Measurements from ENCODE around the gene DOK5.
A peak's percentile ranks its signal among the peaks of the same experiment; 100 is the strongest.
"Not testable (repeated sequence)": the region's sequence is repeated elsewhere in the genome, so short reads cannot be mapped to it uniquely, and the experiment has no call there.

The DOK5 gene

DNA sequence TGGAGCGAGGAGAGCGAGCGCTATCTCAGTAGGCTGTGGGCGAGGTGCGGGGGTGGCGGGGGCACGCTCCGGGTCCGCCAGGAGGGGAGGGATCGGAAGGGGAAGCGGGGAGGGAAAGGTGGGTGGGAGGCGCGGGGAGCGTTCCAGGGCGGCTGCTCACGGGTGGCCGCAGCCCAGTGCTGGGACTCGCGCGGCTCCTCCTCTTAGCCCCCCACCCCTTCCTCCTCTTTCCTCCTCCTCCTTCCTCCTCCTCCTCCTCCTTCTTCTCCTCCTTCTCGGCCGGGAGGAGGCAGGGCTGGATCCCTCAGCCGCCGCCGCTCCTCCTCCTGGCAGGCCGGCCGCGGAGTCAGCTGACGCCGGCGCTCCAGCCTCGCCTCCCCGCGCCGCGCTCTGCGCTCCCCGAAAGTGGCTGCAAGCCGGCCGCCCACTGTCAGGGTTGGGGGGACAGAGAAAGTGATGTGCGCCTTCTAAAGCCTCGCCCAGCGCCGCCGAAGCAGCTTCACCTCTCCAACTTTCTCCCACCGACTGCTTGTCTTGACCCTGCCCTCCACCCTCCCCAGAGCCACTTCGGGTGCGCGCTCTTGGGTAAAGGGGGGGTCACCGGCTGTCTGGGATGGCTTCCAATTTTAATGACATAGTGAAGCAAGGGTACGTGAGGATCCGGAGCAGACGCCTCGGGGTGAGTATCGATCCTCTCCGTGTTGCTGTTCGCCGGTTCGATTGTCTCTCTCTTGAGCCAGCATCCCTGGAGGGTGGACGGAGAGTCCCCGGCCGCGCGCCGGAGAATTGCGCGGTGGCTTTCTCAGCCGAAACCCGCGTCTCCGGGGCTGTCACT is at the start of gene DOK5:
DOK5 (plus strand) TSS at position 260 of the 835 bp plus-strand sequence; CDS start at position 614, 354 bp downstream.
- no peaks in the 10 kb centered on the region for H3K9me3 ChIP-seq (ENCODE audit: low read length)
- peak within 1 kb of the TSS; percentile 69 for H3K4me3 ChIP-seq (ENCODE audit: low read length)
- peaks cover 20% of the 10 kb centered on the region for H3K4me1 ChIP-seq (ENCODE audit: insufficient read depth, low read length)
- no peaks in the 10 kb centered on the region for H3K27me3 ChIP-seq (ENCODE audit: insufficient read depth, low read length)
- no peaks in the 10 kb centered on the region for H3K36me3 ChIP-seq (ENCODE audit: insufficient read depth, low read length)
- peak within 1 kb of the TSS; percentile 81 for H2AFZ ChIP-seq (ENCODE audit: low read depth, low read length)

DNA sequence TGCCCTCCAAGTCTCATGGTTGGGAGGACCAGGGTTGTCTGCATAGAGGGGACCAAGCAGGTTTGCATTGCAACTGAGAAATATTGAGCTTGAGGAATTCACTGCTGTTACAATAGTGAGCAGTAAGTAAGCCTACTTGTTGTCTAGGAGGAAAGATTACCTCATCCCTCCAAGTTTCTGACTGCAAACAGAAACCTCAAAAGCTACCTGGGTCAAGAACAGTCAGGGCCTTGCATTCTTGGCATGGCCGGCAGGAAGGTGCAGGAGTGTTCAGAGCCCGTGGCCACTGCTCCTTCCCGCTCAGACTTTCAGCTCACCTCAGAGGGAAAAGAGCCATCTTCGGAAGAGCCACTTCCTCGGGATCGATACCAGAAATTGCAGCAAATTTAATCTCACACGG is 46.0 kb upstream of the DOK5 start:
- no peaks in the 10 kb centered on the region for H3K36me3 ChIP-seq (ENCODE audit: insufficient read depth, low read length)
- no peak overlapping the region for H2AFZ ChIP-seq (ENCODE audit: low read depth, low read length)
- no peaks in the 10 kb centered on the region for H3K4me1 ChIP-seq (ENCODE audit: insufficient read depth, low read length)
- H3K9me3 ChIP-seq (ENCODE audit: low read length): no peaks in the 10 kb centered on the region
- H3K4me3 ChIP-seq (ENCODE audit: low read length): no peak overlapping the region
- no peaks in the 10 kb centered on the region for H3K27me3 ChIP-seq (ENCODE audit: insufficient read depth, low read length)

DNA sequence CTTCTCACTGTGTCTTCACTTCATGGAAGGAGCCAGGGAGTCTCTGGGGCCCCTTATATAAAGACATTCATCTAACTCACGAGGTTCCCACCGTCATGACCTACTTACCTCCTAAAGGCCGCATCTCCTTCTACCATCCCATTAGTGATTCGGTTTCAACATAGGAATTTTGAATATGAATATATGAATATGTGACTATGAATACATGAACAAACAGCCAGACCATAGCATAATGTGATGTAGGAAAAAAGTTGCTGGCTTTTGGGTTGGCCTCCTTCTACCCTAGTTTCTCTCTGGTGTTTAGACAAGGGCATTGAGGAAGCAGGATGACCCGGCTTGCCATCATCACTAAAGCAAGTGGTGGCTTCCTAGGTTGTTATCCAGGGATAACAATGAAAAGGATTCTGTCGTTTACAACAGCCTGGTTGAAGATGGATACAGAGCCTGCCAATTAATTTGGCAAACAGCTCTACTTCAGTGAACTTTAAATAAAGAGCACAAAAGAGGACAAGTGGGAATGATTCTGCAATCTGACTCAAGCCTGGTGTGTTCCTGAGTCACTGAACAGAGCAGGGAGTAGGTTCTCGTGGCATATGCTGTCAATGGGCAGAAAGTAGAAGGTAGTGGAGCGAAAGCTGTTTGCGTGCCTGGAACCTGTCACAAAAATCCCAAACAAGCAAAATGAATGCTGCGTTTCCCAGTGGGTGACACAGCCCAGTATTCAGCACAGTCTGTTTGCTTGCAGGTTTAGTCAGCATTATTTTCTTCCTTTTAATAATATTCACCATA is 44.0 kb upstream of the DOK5 start:
- Histone ChIP-seq H3K4me1 (ENCODE audit: insufficient read depth, low read length) (no peaks in the 10 kb centered on the region), H3K27me3 (ENCODE audit: insufficient read depth, low read length) (no peaks in the 10 kb centered on the region), H3K9me3 (ENCODE audit: low read length) (no peaks in the 10 kb centered on the region), H2AFZ (ENCODE audit: low read depth, low read length) (no peak overlapping the region), H3K4me3 (ENCODE audit: low read length) (no peak overlapping the region), H3K36me3 (ENCODE audit: insufficient read depth, low read length) (no peaks in the 10 kb centered on the region)

DNA sequence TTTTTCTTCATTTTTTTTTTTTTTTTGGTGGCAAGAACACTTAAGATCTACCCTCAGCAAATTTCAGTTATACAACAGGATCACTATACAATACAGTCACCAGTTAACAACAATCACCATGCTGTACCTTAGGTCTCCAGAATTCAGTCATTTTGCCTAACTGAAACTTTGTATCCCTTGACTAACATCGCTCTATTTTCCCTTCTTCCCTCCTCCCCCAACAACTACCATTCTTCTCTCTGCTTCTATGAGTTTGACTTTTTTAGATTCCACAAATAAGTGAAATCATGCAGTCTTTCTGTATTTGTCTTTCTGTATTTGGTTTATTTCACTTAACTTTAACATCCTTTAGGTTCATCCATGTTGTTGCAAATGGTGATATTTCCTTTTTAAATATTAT is 42.4 kb upstream of the DOK5 start:
- Histone ChIP-seq H3K4me3 (ENCODE audit: low read length) (no peak overlapping the region), H3K4me1 (ENCODE audit: insufficient read depth, low read length) (no peaks in the 10 kb centered on the region), H3K9me3 (ENCODE audit: low read length) (no peaks in the 10 kb centered on the region), H2AFZ (ENCODE audit: low read depth, low read length) (no peak overlapping the region), H3K36me3 (ENCODE audit: insufficient read depth, low read length) (no peaks in the 10 kb centered on the region), H3K27me3 (ENCODE audit: insufficient read depth, low read length) (no peaks in the 10 kb centered on the region)

DNA sequence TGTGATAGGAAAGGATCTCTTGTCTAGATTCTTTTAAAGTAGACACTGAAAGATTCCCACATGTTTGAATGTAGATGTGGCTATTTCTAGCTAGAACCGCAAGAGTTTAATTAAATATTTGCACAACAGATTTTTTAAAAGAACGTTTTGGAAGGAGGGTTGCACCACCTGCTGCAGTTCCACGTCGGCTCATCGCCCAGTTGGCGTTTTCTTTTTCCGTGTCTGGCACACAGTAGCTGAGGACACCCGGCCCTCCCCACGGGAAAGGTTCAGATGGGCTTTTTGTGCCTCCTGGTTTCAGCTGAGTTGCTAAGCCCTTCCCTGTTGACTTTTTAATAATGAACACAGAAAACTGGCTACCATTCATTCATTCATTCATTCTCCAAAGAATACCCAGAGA is 41.8 kb upstream of the DOK5 start:
- Histone ChIP-seq H3K36me3 (ENCODE audit: insufficient read depth, low read length) (no peaks in the 10 kb centered on the region), H3K27me3 (ENCODE audit: insufficient read depth, low read length) (no peaks in the 10 kb centered on the region), H2AFZ (ENCODE audit: low read depth, low read length) (no peak overlapping the region), H3K4me3 (ENCODE audit: low read length) (no peak overlapping the region), H3K9me3 (ENCODE audit: low read length) (no peaks in the 10 kb centered on the region), H3K4me1 (ENCODE audit: insufficient read depth, low read length) (no peaks in the 10 kb centered on the region)

DNA sequence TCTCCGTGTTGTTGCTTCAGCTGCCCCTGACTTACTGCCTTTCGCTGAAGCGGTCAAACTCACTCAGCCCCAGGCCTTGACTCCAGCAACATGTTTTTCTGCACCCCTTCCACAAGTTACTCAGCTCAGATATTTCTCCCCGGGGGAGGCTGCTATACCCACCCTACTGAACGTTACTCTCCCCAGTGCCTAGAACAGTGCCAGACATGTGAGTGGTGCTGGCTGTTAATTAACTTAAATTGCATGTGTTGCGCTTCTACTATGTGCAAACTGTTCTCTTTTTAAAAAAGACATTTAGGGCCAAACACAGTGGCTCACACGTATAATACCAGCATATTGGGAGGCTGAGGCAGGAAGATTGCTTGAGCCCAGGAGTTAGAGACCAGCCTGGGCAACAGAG is 41.2 kb upstream of the DOK5 start:
- H3K36me3 ChIP-seq (ENCODE audit: insufficient read depth, low read length): no peaks in the 10 kb centered on the region
- H2AFZ ChIP-seq (ENCODE audit: low read depth, low read length): no peak overlapping the region

DNA sequence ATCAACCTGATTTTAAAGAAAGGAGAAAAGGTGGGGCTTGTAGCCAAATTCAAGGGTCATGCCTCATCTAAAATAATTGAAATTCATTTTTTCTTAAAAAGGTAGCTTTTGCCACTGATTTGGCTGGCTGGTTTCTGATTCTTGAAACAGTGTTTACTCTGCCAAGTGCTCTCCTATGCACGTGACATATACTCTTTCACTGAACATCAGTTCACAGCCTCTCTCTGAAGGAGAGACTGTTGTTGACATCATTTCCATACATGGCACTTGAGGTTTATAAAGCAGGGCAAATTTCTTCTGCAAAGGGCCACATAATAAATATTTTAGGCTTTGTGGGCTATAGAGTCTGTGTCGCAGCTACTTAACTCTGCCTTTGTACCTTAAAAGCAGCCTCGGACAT is 40.4 kb upstream of the DOK5 start:
- Histone ChIP-seq H3K4me1 (ENCODE audit: insufficient read depth, low read length) (no peaks in the 10 kb centered on the region), H2AFZ (ENCODE audit: low read depth, low read length) (no peak overlapping the region), H3K9me3 (ENCODE audit: low read length) (no peaks in the 10 kb centered on the region), H3K36me3 (ENCODE audit: insufficient read depth, low read length) (no peaks in the 10 kb centered on the region), H3K4me3 (ENCODE audit: low read length) (no peak overlapping the region), H3K27me3 (ENCODE audit: insufficient read depth, low read length) (no peaks in the 10 kb centered on the region)

More for the DNA sequence above, 41.2 kb upstream of the DOK5 start:
- H3K4me3 ChIP-seq (ENCODE audit: low read length): no peak overlapping the region
- H3K9me3 ChIP-seq (ENCODE audit: low read length): no peaks in the 10 kb centered on the region
- no peaks in the 10 kb centered on the region for H3K27me3 ChIP-seq (ENCODE audit: insufficient read depth, low read length)
- H3K4me1 ChIP-seq (ENCODE audit: insufficient read depth, low read length): no peaks in the 10 kb centered on the region

DNA sequence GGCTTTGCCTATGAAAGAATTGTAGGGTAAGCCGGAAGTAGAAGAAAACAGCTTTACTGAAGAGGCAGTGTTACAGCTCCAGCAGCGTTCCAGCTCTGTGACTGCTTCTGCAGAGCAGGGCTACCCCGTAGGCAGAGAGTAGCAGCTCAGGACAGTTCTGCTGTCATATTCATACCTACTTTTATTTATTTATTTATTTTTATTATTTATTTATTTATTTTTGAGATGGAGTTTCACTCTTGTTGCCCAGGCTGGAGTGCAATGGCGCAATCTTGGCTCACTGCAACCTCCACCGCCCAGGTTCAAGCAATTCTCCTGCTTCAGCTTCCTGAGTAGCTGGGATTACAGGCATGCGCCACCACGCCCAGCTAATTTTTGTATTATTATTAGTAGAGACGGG is 39.0 kb upstream of the DOK5 start:
- not testable (repeated sequence) for H3K27me3 ChIP-seq (ENCODE audit: insufficient read depth, low read length); H3K9me3 ChIP-seq (ENCODE audit: low read length); H2AFZ ChIP-seq (ENCODE audit: low read depth, low read length); H3K36me3 ChIP-seq (ENCODE audit: insufficient read depth, low read length); H3K4me1 ChIP-seq (ENCODE audit: insufficient read depth, low read length); H3K4me3 ChIP-seq (ENCODE audit: low read length)

DNA sequence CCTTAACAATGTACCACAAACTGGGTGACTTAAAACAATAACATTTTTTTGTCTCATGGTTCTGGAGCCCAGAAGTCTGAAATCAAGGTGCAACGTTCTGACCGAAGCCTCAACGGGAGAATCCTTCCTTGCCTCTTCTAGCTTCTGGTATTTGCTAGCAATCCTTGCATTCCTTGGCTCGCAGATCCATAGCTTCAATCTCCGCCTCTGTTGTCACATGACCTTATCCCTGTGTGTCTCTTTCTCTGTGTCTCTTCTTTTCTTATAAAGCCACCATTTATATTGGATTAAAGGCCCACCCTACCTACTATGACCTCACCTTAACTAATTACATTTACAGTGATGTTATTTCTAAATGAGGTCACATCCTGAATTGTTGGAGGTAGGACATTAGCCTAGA is 37.2 kb upstream of the DOK5 start:
- no peak overlapping the region for H3K4me3 ChIP-seq (ENCODE audit: low read length)
- no peaks in the 10 kb centered on the region for H3K27me3 ChIP-seq (ENCODE audit: insufficient read depth, low read length)
- H3K4me1 ChIP-seq (ENCODE audit: insufficient read depth, low read length): no peaks in the 10 kb centered on the region
- H2AFZ ChIP-seq (ENCODE audit: low read depth, low read length): no peak overlapping the region
- H3K9me3 ChIP-seq (ENCODE audit: low read length): no peaks in the 10 kb centered on the region
- H3K36me3 ChIP-seq (ENCODE audit: insufficient read depth, low read length): no peaks in the 10 kb centered on the region

DNA sequence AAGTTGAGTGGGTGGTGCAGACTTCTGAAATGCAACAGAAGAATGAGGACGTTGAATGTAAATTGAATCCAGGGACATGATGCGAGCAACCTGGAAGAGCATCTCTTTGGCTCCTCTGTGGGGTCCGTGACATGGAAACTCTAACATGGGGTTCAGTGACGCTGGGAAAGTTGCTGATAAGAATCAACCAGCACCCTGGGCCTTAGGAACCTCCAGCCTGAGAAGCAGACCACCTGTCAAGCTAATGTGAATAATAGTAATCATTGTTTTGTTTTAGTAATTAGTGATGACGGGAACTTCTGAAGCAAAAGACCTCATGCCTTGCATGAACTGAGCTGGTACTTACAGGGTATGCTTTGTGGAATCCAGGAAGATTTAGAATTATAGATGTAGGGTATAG is 25.2 kb upstream of the DOK5 start:
- Histone ChIP-seq H3K36me3 (ENCODE audit: insufficient read depth, low read length) (no peaks in the 10 kb centered on the region), H3K27me3 (ENCODE audit: insufficient read depth, low read length) (no peaks in the 10 kb centered on the region), H3K4me3 (ENCODE audit: low read length) (no peak overlapping the region)

DNA sequence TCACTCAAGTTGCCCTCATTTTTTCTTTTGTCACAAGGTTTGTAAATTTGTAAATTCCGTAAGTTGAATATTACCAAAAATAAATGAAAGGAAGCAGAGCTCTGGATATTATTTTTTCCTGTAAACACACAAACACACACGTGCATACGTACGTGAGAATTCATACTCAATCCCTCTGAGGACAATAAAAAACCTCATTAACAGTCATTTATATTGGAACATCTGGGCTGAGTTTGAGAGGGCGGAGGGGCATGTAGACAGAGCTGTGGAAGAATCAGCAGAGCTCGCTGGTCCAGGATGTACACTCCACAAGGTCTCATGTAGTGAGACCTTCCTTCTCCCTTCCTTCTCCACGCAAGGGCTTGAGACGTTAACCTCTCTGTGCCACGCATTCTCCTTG is 24.2 kb upstream of the DOK5 start:
- Histone ChIP-seq H3K27me3 (ENCODE audit: insufficient read depth, low read length) (no peaks in the 10 kb centered on the region), H3K36me3 (ENCODE audit: insufficient read depth, low read length) (no peaks in the 10 kb centered on the region), H3K4me3 (ENCODE audit: low read length) (no peak overlapping the region), H3K9me3 (ENCODE audit: low read length) (no peaks in the 10 kb centered on the region), H3K4me1 (ENCODE audit: insufficient read depth, low read length) (no peaks in the 10 kb centered on the region), H2AFZ (ENCODE audit: low read depth, low read length) (no peak overlapping the region)

More for the DNA sequence above, 25.2 kb upstream of the DOK5 start:
- Histone ChIP-seq H3K9me3 (ENCODE audit: low read length) (no peaks in the 10 kb centered on the region), H2AFZ (ENCODE audit: low read depth, low read length) (no peak overlapping the region), H3K4me1 (ENCODE audit: insufficient read depth, low read length) (no peaks in the 10 kb centered on the region)

DNA sequence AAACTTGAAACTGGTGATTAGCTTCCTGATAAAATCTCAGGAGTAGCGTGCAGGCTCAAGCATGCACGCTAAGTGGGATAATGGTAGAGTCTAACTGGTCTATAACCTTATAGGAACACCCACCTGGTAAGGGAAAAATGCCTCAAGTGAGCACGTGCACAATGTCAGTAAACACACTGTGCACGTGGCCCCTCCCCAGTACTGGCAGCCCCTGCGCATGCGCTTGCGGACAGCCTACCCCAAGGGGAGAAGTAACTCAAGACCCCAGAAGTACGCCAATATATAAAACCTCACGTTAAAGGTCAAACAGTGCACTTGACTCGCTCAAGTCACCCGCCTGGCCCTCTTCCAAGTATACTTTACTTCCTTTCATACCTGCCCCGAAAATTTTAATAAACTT is 23.1 kb upstream of the DOK5 start:
- H3K36me3 ChIP-seq (ENCODE audit: insufficient read depth, low read length): no peaks in the 10 kb centered on the region
- H2AFZ ChIP-seq (ENCODE audit: low read depth, low read length): no peak overlapping the region
- H3K4me1 ChIP-seq (ENCODE audit: insufficient read depth, low read length): no peaks in the 10 kb centered on the region
- H3K27me3 ChIP-seq (ENCODE audit: insufficient read depth, low read length): no peaks in the 10 kb centered on the region
- no peak overlapping the region for H3K4me3 ChIP-seq (ENCODE audit: low read length)
- H3K9me3 ChIP-seq (ENCODE audit: low read length): no peaks in the 10 kb centered on the region

DNA sequence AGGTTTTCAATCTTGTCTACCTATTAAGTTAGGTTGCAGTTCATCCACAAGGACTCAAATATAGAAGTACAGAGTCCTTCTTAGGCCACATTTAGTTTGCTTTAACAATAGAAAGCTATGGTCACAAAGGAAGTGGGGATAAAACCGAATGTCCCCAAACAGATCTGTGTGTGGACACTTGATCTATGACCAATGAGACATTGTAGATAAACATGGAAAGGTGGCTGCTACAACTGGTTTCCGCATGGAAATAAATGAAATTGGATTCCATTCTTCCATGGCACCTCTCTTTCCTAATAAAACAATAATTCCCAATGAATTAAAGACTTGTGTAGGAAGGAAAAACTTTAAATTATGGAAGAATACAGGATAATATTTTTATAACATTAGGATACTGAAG is 20.4 kb upstream of the DOK5 start:
- Histone ChIP-seq H3K4me1 (ENCODE audit: insufficient read depth, low read length) (no peaks in the 10 kb centered on the region), H2AFZ (ENCODE audit: low read depth, low read length) (no peak overlapping the region), H3K4me3 (ENCODE audit: low read length) (no peak overlapping the region), H3K36me3 (ENCODE audit: insufficient read depth, low read length) (no peaks in the 10 kb centered on the region), H3K27me3 (ENCODE audit: insufficient read depth, low read length) (no peaks in the 10 kb centered on the region), H3K9me3 (ENCODE audit: low read length) (no peaks in the 10 kb centered on the region)
